NCI-H2107 (cell line): ENCODE data around the gene ADAM12.
"Not testable (repeated sequence)": the region's sequence is repeated elsewhere in the genome, so short reads cannot be mapped to it uniquely, and the experiment has no call there.

Experiments
- DNase-seq: peaks from one replicate; lab custom pipeline; 2025; lab: John Stamatoyannopoulos, UW

ADAM12 gene

DNA sequence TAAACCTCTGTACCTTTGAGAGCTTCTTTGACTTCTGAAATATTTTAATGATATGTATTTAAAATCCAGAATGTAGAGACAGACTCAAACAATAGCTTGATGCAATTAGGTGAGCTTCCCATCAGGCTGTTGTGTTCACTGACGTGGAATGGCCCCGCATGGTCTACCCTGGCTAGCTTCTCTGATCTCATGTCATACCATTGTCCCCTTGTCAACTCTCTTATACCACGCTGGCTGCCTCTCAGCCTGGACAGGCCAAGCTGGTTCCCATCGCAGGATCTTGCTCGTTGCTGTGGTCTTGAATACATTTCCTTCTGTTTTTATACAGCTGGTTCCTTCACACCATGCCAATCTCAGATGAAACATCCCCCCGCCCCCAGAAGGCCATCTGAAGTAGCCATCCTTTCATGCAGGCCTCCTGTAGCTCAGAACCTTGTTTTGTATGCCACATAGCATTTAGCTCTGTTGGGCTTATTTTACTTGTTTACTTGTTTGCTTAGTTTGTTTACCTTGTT is 407.7 kb downstream of the ADAM12 start:
- DNase-seq = no peak

DNA sequence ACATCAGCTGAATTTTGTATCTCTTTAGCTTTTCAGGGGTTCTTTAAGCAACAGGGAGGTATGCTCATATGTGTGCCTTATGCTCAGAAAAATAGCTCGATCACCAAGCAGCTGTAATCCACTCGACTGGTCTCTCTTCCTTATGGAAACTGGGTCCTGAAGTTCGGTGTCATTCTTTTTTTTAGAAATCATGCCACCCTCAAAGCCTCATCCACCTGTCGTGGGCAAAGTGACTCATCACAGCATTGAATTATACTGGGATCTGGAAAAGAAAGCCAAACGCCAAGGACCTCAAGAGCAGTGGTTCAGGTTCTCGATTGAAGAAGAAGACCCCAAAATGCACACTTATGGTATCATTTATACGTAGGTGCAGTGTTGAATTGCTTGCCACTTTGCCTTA is 408.3 kb downstream of the ADAM12 start:
- no peak for DNase-seq

DNA sequence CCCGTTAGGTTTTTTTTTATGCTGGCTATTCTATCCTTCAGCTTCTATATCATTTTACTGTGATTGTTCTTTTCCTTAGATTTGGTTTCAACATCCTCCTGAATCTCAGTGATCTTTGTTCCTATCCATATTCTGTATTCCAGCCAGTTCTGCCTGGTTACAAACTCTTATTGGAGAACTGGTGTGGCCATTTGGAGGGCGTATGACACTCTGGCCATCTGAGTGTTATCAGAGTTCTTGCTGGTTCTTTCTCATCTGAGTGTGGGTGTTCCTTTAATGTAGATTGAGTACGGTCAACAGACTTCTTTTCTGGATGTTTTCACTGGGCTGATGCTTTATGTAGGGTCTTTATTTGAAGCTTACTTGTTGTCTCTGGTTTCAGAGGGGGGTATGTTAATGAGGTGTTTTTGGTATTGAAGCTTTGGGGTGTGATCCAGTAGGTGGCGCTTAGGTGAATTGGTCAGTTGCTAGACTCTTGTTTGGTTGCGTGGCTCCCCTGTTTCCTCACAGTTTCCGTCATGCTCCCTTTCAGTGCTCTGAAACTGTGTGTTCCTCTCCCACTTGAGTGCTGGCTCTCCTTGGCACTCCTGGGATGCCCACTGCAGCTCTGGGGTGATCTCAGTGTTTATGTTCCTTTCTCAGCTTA is 411.2 kb downstream of the ADAM12 start:
- no peak for DNase-seq

GRCh38 chr10:125970077-125970630 is 418.1 kb downstream of the ADAM12 start:
- DNase-seq = not testable (repeated sequence)

GRCh38 chr10:125967533-125967932 is 420.7 kb downstream of the ADAM12 start:
- DNase-seq = no peak

- DNase-seq = no peak
Measured at GRCh38 chr10:125964558-125964957, 423.7 kb downstream of the ADAM12 start.
